PFSK-1 (cell line): Measurements from ENCODE around the gene SNX9.

Experiments used
- FOXP2 ChIP-seq: optimal IDR thresholded peaks from 2 replicates; pipeline ENCODE3; 2011; ENCODE audit warnings: borderline replicate concordance, control low read depth, inconsistent platforms; ENCODE audit not compliant: insufficient read depth; ENCODE audit errors: extremely low read length, extremely low read depth
- POLR2AphosphoS5 ChIP-seq: IDR thresholded peaks from 2 replicates; pipeline ENCODE4 v1.6.1; 2012; ENCODE audit warnings: low read depth, mild to moderate bottlenecking, control low read depth, low read length, moderate library complexity
- REST ChIP-seq, 2 experiments: IDR thresholded peaks; 2 replicates each; pipeline versions ENCODE4 v1.6.1 to v1.8.0; 2011 to 2012; ENCODE audit warnings: low read depth in 2 of 2, low read length in 2 of 2, control low read depth in 1 of 2, inconsistent platforms in 1 of 2, mild to moderate bottlenecking in 1 of 2, moderate library complexity in 1 of 2; ENCODE audit not compliant: insufficient read depth in 1 of 2
- SIN3A ChIP-seq: IDR thresholded peaks from 2 replicates; pipeline ENCODE4 v1.6.1; 2012; ENCODE audit warnings: mild to moderate bottlenecking, low read length, moderate library complexity, borderline replicate concordance; ENCODE audit not compliant: insufficient read depth
- TAF1 ChIP-seq: IDR thresholded peaks from 2 replicates; pipeline ENCODE4 v1.6.1; 2012; ENCODE audit warnings: low read length, control low read depth, borderline replicate concordance; ENCODE audit not compliant: insufficient read depth

The SNX9 gene

GRCh38 chr6:157779705-157780604 is 43.1 kb upstream of the SNX9 start:
- no peak for TF ChIP-seq POLR2AphosphoS5
- TF ChIP-seq FOXP2, result no peak
- no peak for TF ChIP-seq TAF1
- TF ChIP-seq SIN3A, result no peak
- no peak for TF ChIP-seq REST (IDR thresholded peaks at IDR 0.05; ENCODE audit: insufficient read depth in 1 of 2, low read depth in 2 of 2, low read length in 2 of 2)

- TF ChIP-seq POLR2AphosphoS5, result no peak
- TF ChIP-seq SIN3A, result no peak
- no peak for TF ChIP-seq REST (IDR thresholded peaks at IDR 0.05; ENCODE audit: insufficient read depth in 1 of 2, low read depth in 2 of 2, low read length in 2 of 2)
- no peak for TF ChIP-seq TAF1
Measured at GRCh38 chr6:157785636-157786035, 37.4 kb upstream of the SNX9 start.

GRCh38 chr6:157786221-157786620 is 36.8 kb upstream of the SNX9 start:
- no peak for TF ChIP-seq REST (IDR thresholded peaks at IDR 0.05; ENCODE audit: insufficient read depth in 1 of 2, low read depth in 2 of 2, low read length in 2 of 2)
- TF ChIP-seq FOXP2, result no peak
- no peak for TF ChIP-seq SIN3A
- no peak for TF ChIP-seq TAF1
- TF ChIP-seq POLR2AphosphoS5, result no peak

GRCh38 chr6:157787080-157787479 is 36.0 kb upstream of the SNX9 start:
- no peak for TF ChIP-seq SIN3A
- no peak for TF ChIP-seq REST (IDR thresholded peaks at IDR 0.05; ENCODE audit: insufficient read depth in 1 of 2, low read depth in 2 of 2, low read length in 2 of 2)
- TF ChIP-seq POLR2AphosphoS5, result no peak
- TF ChIP-seq TAF1, result no peak
- TF ChIP-seq FOXP2, result no peak

- TF ChIP-seq TAF1 (no peak), REST (IDR thresholded peaks at IDR 0.05; ENCODE audit: insufficient read depth in 1 of 2, low read depth in 2 of 2, low read length in 2 of 2) (no peak), POLR2AphosphoS5 (no peak), FOXP2 (no peak)
Measured at GRCh38 chr6:157788180-157788579, 34.9 kb upstream of the SNX9 start.
